OCI-LY1 (cell line): ENCODE data around the gene SLC35F3.

Source experiments
- H2AFZ ChIP-seq: fragments of 200-600 bp; sonication (generic), shearing (Covaris generic); 2 replicates; pipeline ENCODE4 v1.6.0; 2014; ENCODE audit warnings: antibody characterized with exemption, mild to moderate bottlenecking, low read length
- H3F3A ChIP-seq: fragments of 200-600 bp; sonication (generic), shearing (Covaris generic); 2 replicates; pipeline ENCODE4 v1.6.0; 2014; ENCODE audit warnings: mild to moderate bottlenecking, antibody characterized with exemption, low read length, moderate library complexity; ENCODE audit not compliant: insufficient read depth
- H3K27ac ChIP-seq: fragments of 200-600 bp; sonication (generic); 2 replicates; pipeline ENCODE4 v1.5.1; 2014; ENCODE audit warnings: low read length, mixed run types, mild to moderate bottlenecking, low read depth; ENCODE audit not compliant: poor library complexity, severe bottlenecking
- H3K27me3 ChIP-seq: fragments of 200-600 bp; sonication (generic); 2 replicates; pipeline ENCODE4 v1.6.0; 2014; ENCODE audit warnings: antibody characterized with exemption, mild to moderate bottlenecking, low read length, moderate library complexity; ENCODE audit not compliant: insufficient read depth
- H3K36me3 ChIP-seq: fragments of 200-600 bp; sonication (generic); 2 replicates; pipeline ENCODE4 v1.6.1; 2014; ENCODE audit warnings: mild to moderate bottlenecking, antibody characterized with exemption, low read length, moderate library complexity, mixed read lengths; ENCODE audit not compliant: insufficient read depth
- H3K4me1 ChIP-seq: fragments of 200-600 bp; sonication (generic); 2 replicates; pipeline ENCODE4 v1.5.1; 2014; ENCODE audit warnings: mild to moderate bottlenecking, low read length, moderate library complexity; ENCODE audit not compliant: insufficient read depth, severe bottlenecking
- H3K4me2 ChIP-seq: fragments of 200-600 bp; sonication (generic), shearing (Covaris generic); 2 replicates; pipeline ENCODE4 v1.6.1; 2014; ENCODE audit warnings: low read length
- H3K4me3 ChIP-seq: fragments of 200-600 bp; sonication (generic); 2 replicates; pipeline ENCODE4 v1.5.1; 2014; ENCODE audit warnings: low read length, low read depth, mild to moderate bottlenecking, mixed read lengths; ENCODE audit not compliant: poor library complexity, severe bottlenecking
- H3K79me2 ChIP-seq: fragments of 200-600 bp; shearing (Covaris generic); 2 replicates; pipeline ENCODE4 v1.6.1; 2016; ENCODE audit warnings: mixed run types, low read length, mixed read lengths; ENCODE audit not compliant: insufficient read depth
- H3K9ac ChIP-seq: fragments of 200-600 bp; sonication (generic), shearing (Covaris generic); 2 replicates; pipeline ENCODE4 v1.6.1; 2014; ENCODE audit warnings: mild to moderate bottlenecking, low read length, mixed read lengths
- H3K9me2 ChIP-seq: fragments of 200-600 bp; sonication (generic), shearing (Covaris generic); 2 replicates; pipeline ENCODE4 v1.6.1; 2014; ENCODE audit warnings: low read depth, mild to moderate bottlenecking, low read length, mixed read lengths
- H3K9me3 ChIP-seq: fragments of 200-600 bp; shearing (Covaris generic); 2 replicates; pipeline ENCODE4 v1.6.1; 2014; ENCODE audit warnings: low read length, mixed read lengths
- H4K20me1 ChIP-seq: fragments of 200-600 bp; sonication (generic), shearing (Covaris generic); 2 replicates; pipeline ENCODE4 v1.6.0; 2016; ENCODE audit warnings: mild to moderate bottlenecking, low read length; ENCODE audit not compliant: insufficient read depth
- CTCF ChIP-seq: fragments of 200-600 bp; sonication (generic), shearing (Covaris generic); IDR thresholded peaks from 2 replicates; pipeline ENCODE4 v1.5.1; 2017; ENCODE audit warnings: mild to moderate bottlenecking, antibody characterized with exemption, low read length, moderate library complexity, mixed read lengths
- EZH2 ChIP-seq: fragments of 200-600 bp; sonication (generic), shearing (Covaris generic); IDR thresholded peaks from 2 replicates; pipeline ENCODE4 v1.8.0; 2017; ENCODE audit warnings: borderline replicate concordance, mixed run types, mild to moderate bottlenecking, antibody characterized with exemption, low read length, moderate library complexity, mixed read lengths

The SLC35F3 gene

GRCh38 chr1:234169161-234169849 is 264.8 kb downstream of the SLC35F3 start:
- no peaks in the 10 kb centered on the region for H3K36me3 ChIP-seq
- H3K9me3 ChIP-seq = no peaks in the 10 kb centered on the region
- H3K9ac ChIP-seq = no peak overlapping the region
- H3K4me1 ChIP-seq = no peaks in the 10 kb centered on the region
- no peaks in the 10 kb centered on the region for H4K20me1 ChIP-seq
- H3K9me2 ChIP-seq = no peaks in the 10 kb centered on the region
- TF ChIP-seq CTCF (no peak), EZH2 (no peak)
- no peak overlapping the region for H2AFZ ChIP-seq
- no peak overlapping the region for H3K27ac ChIP-seq
- no peaks in the 10 kb centered on the region for H3F3A ChIP-seq
- no peaks in the 10 kb centered on the region for H3K27me3 ChIP-seq
- H3K79me2 ChIP-seq = no peaks in the 10 kb centered on the region
- no peak overlapping the region for H3K4me2 ChIP-seq
- no peak overlapping the region for H3K4me3 ChIP-seq

- no peaks in the 10 kb centered on the region for H3K9me2 ChIP-seq
- H3K4me2 ChIP-seq = no peak overlapping the region
- H3K9ac ChIP-seq = no peak overlapping the region
- H3K4me3 ChIP-seq = no peak overlapping the region
- no peaks in the 10 kb centered on the region for H4K20me1 ChIP-seq
- H3K9me3 ChIP-seq = no peaks in the 10 kb centered on the region
- no peaks in the 10 kb centered on the region for H3K36me3 ChIP-seq
- H3K27me3 ChIP-seq = no peaks in the 10 kb centered on the region
- H3K79me2 ChIP-seq = no peaks in the 10 kb centered on the region
- H3F3A ChIP-seq = no peaks in the 10 kb centered on the region
- H3K4me1 ChIP-seq = no peaks in the 10 kb centered on the region
- no peak overlapping the region for H3K27ac ChIP-seq
- TF ChIP-seq EZH2 (no peak), CTCF (no peak)
- H2AFZ ChIP-seq = no peak overlapping the region
These were observed 265.6 kb downstream of the SLC35F3 start for GRCh38 chr1:234170067-234170466.

- H3K36me3 ChIP-seq = no peaks in the 10 kb centered on the region
- H4K20me1 ChIP-seq = no peaks in the 10 kb centered on the region
- no peak overlapping the region for H3K9ac ChIP-seq
- H3K79me2 ChIP-seq = no peaks in the 10 kb centered on the region
- no peaks in the 10 kb centered on the region for H3K4me1 ChIP-seq
- no peaks in the 10 kb centered on the region for H3K9me2 ChIP-seq
- no peak for TF ChIP-seq EZH2
- TF ChIP-seq CTCF = no peak
- H2AFZ ChIP-seq = no peak overlapping the region
- H3K4me2 ChIP-seq = no peak overlapping the region
- no peaks in the 10 kb centered on the region for H3K27me3 ChIP-seq
- H3K4me3 ChIP-seq = no peak overlapping the region
- no peak overlapping the region for H3K27ac ChIP-seq
- no peaks in the 10 kb centered on the region for H3K9me3 ChIP-seq
- no peaks in the 10 kb centered on the region for H3F3A ChIP-seq
These were observed 266.1 kb downstream of the SLC35F3 start for GRCh38 chr1:234170622-234171021.
